GM19328 (cell line): Measurements from ENCODE around the gene ITIH2.
"Not testable (repeated sequence)": the region's sequence is repeated elsewhere in the genome, so short reads cannot be mapped to it uniquely, and the experiment has no call there.

Source experiments
- ATAC-seq: cut with Tn5 transposase; IDR thresholded peaks from one replicate; pipeline ENCODE4 v1.9.1; 2021; ENCODE audit warnings: mild to moderate bottlenecking, moderate library complexity; ENCODE audit not compliant: unreplicated experiment

The ITIH2 gene

GRCh38 chr10:7738536-7739407 is 35.7 kb downstream of the ITIH2 start:
- no peak for ATAC-seq

- ATAC-seq, result no peak
Observed at GRCh38 chr10:7744307-7744706, 41.2 kb downstream of the ITIH2 start.

GRCh38 chr10:7748637-7749036 is 45.5 kb downstream of the ITIH2 start:
- ATAC-seq, result not testable (repeated sequence)

GRCh38 chr10:7750222-7750621 is 47.1 kb downstream of the ITIH2 start:
- ATAC-seq, result no peak

GRCh38 chr10:7752251-7752650 is 49.1 kb downstream of the ITIH2 start:
- no peak for ATAC-seq

GRCh38 chr10:7755103-7755502 is 52.0 kb downstream of the ITIH2 start:
- no peak for ATAC-seq

GRCh38 chr10:7756360-7756992 is 53.4 kb downstream of the ITIH2 start:
- ATAC-seq, result no peak

- no peak for ATAC-seq
Observed at GRCh38 chr10:7763929-7764328, 60.8 kb downstream of the ITIH2 start.

GRCh38 chr10:7766241-7766640 is 63.1 kb downstream of the ITIH2 start:
- ATAC-seq, result no peak

- no peak for ATAC-seq
Observed at GRCh38 chr10:7767209-7767608, 64.1 kb downstream of the ITIH2 start.

- no peak for ATAC-seq
Observed at GRCh38 chr10:7768417-7768816, 65.3 kb downstream of the ITIH2 start.

- ATAC-seq, result no peak
Observed at GRCh38 chr10:7773845-7774801, 71.0 kb downstream of the ITIH2 start.

GRCh38 chr10:7776777-7777176 is 73.7 kb downstream of the ITIH2 start:
- ATAC-seq, result no peak

- ATAC-seq, result not testable (repeated sequence)
Observed at GRCh38 chr10:7782194-7782593, 79.1 kb downstream of the ITIH2 start.

GRCh38 chr10:7786430-7786829 is 83.3 kb downstream of the ITIH2 start:
- no peak for ATAC-seq

GRCh38 chr10:7787150-7787856 is 84.2 kb downstream of the ITIH2 start:
- peak; percentile 15 for ATAC-seq

GRCh38 chr10:7787857-7788638 is 84.9 kb downstream of the ITIH2 start, which contains the start of the genes ATP5F1C and KIN:
Gene ATP5F1C, plus strand, starts transcription at chr10:7788177. Its CDS starts 31 bp downstream, at chr10:7788208.
Gene KIN, minus strand, starts transcription at chr10:7787993. Its CDS starts 60 bp downstream, at chr10:7787933.
- peak; percentile 88 for ATAC-seq

GRCh38 chr10:7788639-7789286 is 85.6 kb downstream of the ITIH2 start:
- peak; percentile 17 for ATAC-seq

- no peak for ATAC-seq
Observed at GRCh38 chr10:7789390-7789789, 86.3 kb downstream of the ITIH2 start.
